Endothelial cell of umbilical vein (primary cell): ENCODE results near the gene ADAMTS6. TPM values are rescaled to one million over a fixed set of nuclear protein-coding genes. Genes with fewer than 3 reads are reported as not detected.

Experiments
- BruUV-seq: library from RNA; stranded (reverse); fragments of 400-500 nt; replicated peaks from 2 replicates; lab custom pipeline; 2021; lab: Mats Ljungman, UMichigan
- CTCF ChIA-PET: fragments of 300-600, 350-600 bp; sonication (Branson Sonifier 250); formaldehyde crosslinking; loops from one replicate; lab custom pipeline; 2021; ENCODE audit warnings: antibody characterized with exemption, inconsistent platforms; lab: Charles Lee
- POLR2A ChIA-PET: fragments of 300-600, 350-600 bp; sonication (Branson Sonifier 250); formaldehyde crosslinking; loops from one replicate; lab custom pipeline; 2021; ENCODE audit warnings: antibody characterized with exemption, inconsistent platforms; lab: Charles Lee
- DNase-seq: peaks from one replicate; pipeline ENCODE4 v3.0.0-alpha.2; 2011; ENCODE audit warnings: low read depth, low spot score
- FAIRE-seq: peaks from 2 replicates; lab custom pipeline; 2011; peaks lifted over from hg19 to GRCh38; lab: Jason Lieb, UNC
- H2AFZ ChIP-seq: 2 replicates; pipeline ENCODE4 v1.6.0; 2012; ENCODE audit warnings: low read depth, low read length, control low read depth, inconsistent platforms
- H3K27ac ChIP-seq: 2 replicates; pipeline ENCODE4 v1.5.1; 2011; ENCODE audit warnings: low read depth, mild to moderate bottlenecking, control low read depth, low read length, moderate library complexity; ENCODE audit not compliant: insufficient read depth
- H3K27me3 ChIP-seq, 2 experiments: 2 replicates each; pipeline versions ENCODE4 v1.6.0 to v1.6.1; 2011; ENCODE audit warnings: low read length in 2 of 2, mixed read lengths in 1 of 2; ENCODE audit not compliant: control insufficient read depth in 2 of 2, insufficient read depth in 2 of 2
- H3K36me3 ChIP-seq, 2 experiments: 2 replicates in 1 of 2; 3 replicates in 1 of 2; pipeline ENCODE4 v1.5.1; 2011; ENCODE audit warnings: low read length in 2 of 2, mild to moderate bottlenecking in 1 of 2, moderate library complexity in 1 of 2; ENCODE audit not compliant: control insufficient read depth in 2 of 2, insufficient read depth in 2 of 2; ENCODE audit errors: extremely low read depth in 1 of 2
- H3K4me1 ChIP-seq: 3 replicates; pipeline ENCODE4 v1.5.1; 2011; ENCODE audit warnings: mild to moderate bottlenecking, low read length; ENCODE audit not compliant: control insufficient read depth, insufficient read depth; ENCODE audit errors: extremely low read depth
- H3K4me2 ChIP-seq: 2 replicates; pipeline ENCODE4 v1.6.1; 2011; ENCODE audit warnings: low read length, control low read depth, mixed read lengths; ENCODE audit not compliant: insufficient read depth
- H3K4me3 ChIP-seq, 3 experiments: fragments of 200-600 bp in 1 of 3; sonication (generic), shearing (Covaris generic) in 1 of 3; replicated peaks in 1 of 3; 2 replicates each; pipeline ENCODE4 v1.5.1; 2011 to 2016; ENCODE audit warnings: control low read depth in 3 of 3, low read length in 3 of 3, mild to moderate bottlenecking in 2 of 3, inconsistent platforms in 1 of 3, low read depth in 1 of 3, moderate library complexity in 1 of 3; ENCODE audit not compliant: insufficient read depth in 1 of 3
- H3K79me2 ChIP-seq: 2 replicates; pipeline ENCODE4 v1.6.0; 2012; ENCODE audit warnings: low read length, inconsistent platforms; ENCODE audit not compliant: control insufficient read depth, insufficient read depth
- H3K9ac ChIP-seq: replicated peaks from 2 replicates; pipeline ENCODE3; 2011; ENCODE audit warnings: low read length, control low read depth; ENCODE audit not compliant: insufficient read depth; ENCODE audit errors: extremely low read depth
- H3K9me1 ChIP-seq: replicated peaks from 3 replicates; pipeline ENCODE4 v1.6.0; 2011; ENCODE audit warnings: mild to moderate bottlenecking, low read length; ENCODE audit not compliant: control insufficient read depth, insufficient read depth; ENCODE audit errors: extremely low read depth
- H3K9me3 ChIP-seq: replicated peaks from 2 replicates; pipeline ENCODE4 v1.5.1; 2012; ENCODE audit warnings: low read length, inconsistent platforms; ENCODE audit not compliant: control insufficient read depth, insufficient read depth
- H4K20me1 ChIP-seq: replicated peaks from 2 replicates; pipeline ENCODE3; 2011; ENCODE audit warnings: mild to moderate bottlenecking, low read length; ENCODE audit not compliant: control insufficient read depth, insufficient read depth; ENCODE audit errors: extremely low read depth
- EZH2 ChIP-seq: IDR thresholded peaks from 2 replicates; pipeline ENCODE4 v1.6.1; 2012; ENCODE audit warnings: borderline replicate concordance, low read depth, mild to moderate bottlenecking, moderate library complexity, low read length, inconsistent platforms; ENCODE audit not compliant: severe bottlenecking
- FOS ChIP-seq: IDR thresholded peaks from 2 replicates; pipeline ENCODE4 v1.6.1; 2011; ENCODE audit warnings: mild to moderate bottlenecking, low read length, moderate library complexity, borderline replicate concordance; ENCODE audit not compliant: insufficient read depth
- GATA2 ChIP-seq: IDR thresholded peaks from 2 replicates; pipeline ENCODE4 v1.7.0; 2011; ENCODE audit warnings: low read depth, mild to moderate bottlenecking, moderate library complexity, mixed read lengths, low read length; ENCODE audit not compliant: insufficient read length, insufficient read depth
- JUN ChIP-seq: IDR thresholded peaks from 2 replicates; pipeline ENCODE4 v1.6.1; 2011; ENCODE audit warnings: borderline replicate concordance, low read depth; ENCODE audit not compliant: insufficient read length, insufficient read depth
- MYC ChIP-seq: IDR thresholded peaks from one replicate; pipeline ENCODE4 v1.6.1; 2011; ENCODE audit warnings: mild to moderate bottlenecking, low read depth, low read length
- POLR2A ChIP-seq: IDR thresholded peaks from 2 replicates; pipeline ENCODE4 v1.6.1; 2012; ENCODE audit warnings: low read depth, mild to moderate bottlenecking, control low read depth, low read length
- POLR2AphosphoS5 ChIP-seq: IDR thresholded peaks from 2 replicates; pipeline ENCODE4 v1.6.1; 2012; ENCODE audit warnings: low read depth, mild to moderate bottlenecking, control low read depth, low read length, moderate library complexity; ENCODE audit not compliant: insufficient read depth
- dilution Hi-C: fragments of 300-500 bp; cut with MboI; formaldehyde crosslinking; loops from one replicate; pipeline ENCODE4 v1.15.0; 2019; ENCODE audit warnings: low sequenced_read_pairs; ENCODE audit not compliant: extremely low pct_ligation_motif_present
- intact Hi-C: fragments of 100-400 bp; cut with micrococcal nuclease; formaldehyde crosslinking; loops from one replicate; pipeline ENCODE4 v1.10.0; 2022
- polyA plus RNA-seq, 4 experiments: library from polyadenylated mRNA; depleted of rRNA in 3 of 4; stranded (reverse) in 3 of 4; unstranded in 1 of 4; fragments of >200 nt; gene quantifications; 2 replicates each; pipeline versions ENCODE4 v1.2.1 to v1.2.3, GENCODE V29; 2011 to 2012; ENCODE audit warnings: missing spikeins in 1 of 4
- total RNA-seq: library from RNA; stranded (reverse); gene quantifications from 2 replicates; pipeline ENCODE4 v1.2.3, GENCODE V29; 2021
- TF ChIP-seq, protein P1 (sequence below): IDR thresholded peaks from 2 replicates; pipeline ENCODE4 v1.6.1; 2011; ENCODE audit not compliant: insufficient read depth, insufficient read length
- TF ChIP-seq, protein P2 (sequence below), 2 donors: IDR thresholded peaks; 1 replicate in 1 of 2; 2 replicates in 1 of 2; pipeline ENCODE4 v1.5.1; 2011; ENCODE audit warnings: low read length in 2 of 2, mild to moderate bottlenecking in 2 of 2, moderate library complexity in 2 of 2, control low read depth in 1 of 2, inconsistent platforms in 1 of 2, low read depth in 1 of 2; ENCODE audit not compliant: insufficient read depth in 1 of 2; ENCODE audit errors: extremely low read depth in 1 of 2

Gene ADAMTS6
- total and polyA plus RNA-seq, 2 donors (not counting 3 experiments of a cell fraction or from before 2014, with no cell fraction given): 20.4 to 43.4 TPM

DNA sequence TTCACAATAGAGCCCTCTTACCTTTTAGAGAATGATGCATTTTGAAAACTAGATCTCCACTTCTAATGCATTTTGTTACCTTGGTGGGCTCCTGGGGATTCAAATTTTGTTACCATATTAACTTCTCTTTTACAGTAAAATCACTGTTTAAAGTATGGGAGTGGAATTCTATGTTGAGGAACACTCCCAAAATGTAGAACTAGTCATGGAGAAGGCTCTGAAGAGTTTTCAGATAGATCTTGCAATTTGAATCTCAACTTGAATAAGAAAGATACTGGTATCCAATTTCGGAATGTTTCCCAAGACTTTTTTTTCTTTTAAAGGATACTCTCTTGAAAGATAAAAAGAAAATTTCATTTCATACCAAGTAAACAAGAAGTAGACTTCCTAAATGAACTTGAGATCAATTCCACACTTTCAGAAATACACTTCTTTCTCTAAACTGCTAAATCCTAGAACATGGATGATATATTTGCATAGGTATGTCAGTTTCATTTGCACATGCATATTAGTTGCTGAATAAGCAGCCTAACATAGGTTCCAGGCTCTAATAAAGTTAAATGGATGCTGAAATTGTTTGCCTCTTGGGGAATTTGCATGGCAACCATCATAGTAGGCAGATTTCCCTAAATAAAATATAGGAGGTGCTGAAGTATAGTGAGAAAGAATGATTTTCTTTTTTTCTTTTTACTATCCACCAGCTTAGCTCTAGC is 205.4 kb downstream of the ADAMTS6 start:
- Histone ChIP-seq H3K79me2 (no peaks in the 10 kb centered on the region), H2AFZ (no peak overlapping the region), H4K20me1 (no peaks in the 10 kb centered on the region), H3K9me1 (no peaks in the 10 kb centered on the region), H3K27ac (no peak overlapping the region), H3K36me3 (peaks cover 0 to 5% of the 10 kb centered on the region in 2 experiments), H3K4me1 (no peaks in the 10 kb centered on the region), H3K4me2 (no peak overlapping the region), H3K9me3 (no peaks in the 10 kb centered on the region), H3K4me3 (no peak overlapping the region), H3K27me3 (no peaks in the 10 kb centered on the region), H3K9ac (no peak overlapping the region)
- intact Hi-C loops (no loop called here), dilution Hi-C loops (no loop called here)
- no peak for DNase-seq
- TF ChIP-seq POLR2AphosphoS5 (no peak), JUN (no peak), EZH2 (no peak), FOS (no peak), GATA2 (no peak), MYC (no peak), POLR2A (no peak)
- TF ChIP-seq, protein P1, sequence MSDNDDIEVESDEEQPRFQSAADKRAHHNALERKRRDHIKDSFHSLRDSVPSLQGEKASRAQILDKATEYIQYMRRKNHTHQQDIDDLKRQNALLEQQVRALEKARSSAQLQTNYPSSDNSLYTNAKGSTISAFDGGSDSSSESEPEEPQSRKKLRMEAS: no peak
- TF ChIP-seq, protein P2, sequence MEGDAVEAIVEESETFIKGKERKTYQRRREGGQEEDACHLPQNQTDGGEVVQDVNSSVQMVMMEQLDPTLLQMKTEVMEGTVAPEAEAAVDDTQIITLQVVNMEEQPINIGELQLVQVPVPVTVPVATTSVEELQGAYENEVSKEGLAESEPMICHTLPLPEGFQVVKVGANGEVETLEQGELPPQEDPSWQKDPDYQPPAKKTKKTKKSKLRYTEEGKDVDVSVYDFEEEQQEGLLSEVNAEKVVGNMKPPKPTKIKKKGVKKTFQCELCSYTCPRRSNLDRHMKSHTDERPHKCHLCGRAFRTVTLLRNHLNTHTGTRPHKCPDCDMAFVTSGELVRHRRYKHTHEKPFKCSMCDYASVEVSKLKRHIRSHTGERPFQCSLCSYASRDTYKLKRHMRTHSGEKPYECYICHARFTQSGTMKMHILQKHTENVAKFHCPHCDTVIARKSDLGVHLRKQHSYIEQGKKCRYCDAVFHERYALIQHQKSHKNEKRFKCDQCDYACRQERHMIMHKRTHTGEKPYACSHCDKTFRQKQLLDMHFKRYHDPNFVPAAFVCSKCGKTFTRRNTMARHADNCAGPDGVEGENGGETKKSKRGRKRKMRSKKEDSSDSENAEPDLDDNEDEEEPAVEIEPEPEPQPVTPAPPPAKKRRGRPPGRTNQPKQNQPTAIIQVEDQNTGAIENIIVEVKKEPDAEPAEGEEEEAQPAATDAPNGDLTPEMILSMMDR (IDR thresholded peaks at IDR 0.05; ENCODE audit: extremely low read depth in 1 of 2, insufficient read depth in 1 of 2, low read depth in 1 of 2, low read length in 2 of 2): no peak
- ChIA-PET CTCF (no interaction called here), POLR2A (no interaction called here)
- FAIRE-seq: no peak
- BruUV-seq: no TSS peak
